Heart right ventricle (tissue), 16 donors: ENCODE results near the gene SAMD8. TPM values are rescaled to one million over a fixed set of nuclear protein-coding genes. Genes with fewer than 3 reads are reported as not detected.

Source experiments
- ATAC-seq, 8 donors: fragments of 200-7000 bp; cut with Tn5 transposase; one replicate each; pipeline ENCODE4 v1.9.1; 2020; ENCODE audit warnings: mild to moderate bottlenecking in 8 of 8, moderate library complexity in 8 of 8, moderate number of reproducible peaks in 1 of 8
- DNase-seq, 2 donors: peaks; one replicate each; pipeline ENCODE4 v3.0.0-alpha.2; 2020
- H3K27ac ChIP-seq, 10 donors: fragments of 200-600 bp; sonication (generic) in 2 of 10; one replicate each; pipeline versions ENCODE4 v1.5.0 to v1.8.0; 2020 to 2022; ENCODE audit warnings: mild to moderate bottlenecking in 3 of 10
- H3K27me3 ChIP-seq, 7 donors: fragments of 200-600 bp; one replicate each; pipeline ENCODE4 v1.8.0; 2021 to 2022; ENCODE audit warnings: mild to moderate bottlenecking in 2 of 7
- H3K36me3 ChIP-seq, 9 donors: fragments of 200-600 bp; sonication (generic) in 1 of 9; one replicate each; pipeline versions ENCODE4 v1.5.0 to v1.8.0; 2020 to 2022; ENCODE audit warnings: mild to moderate bottlenecking in 2 of 9
- H3K4me1 ChIP-seq, 9 donors: fragments of 200-600 bp; sonication (generic) in 1 of 9; one replicate each; pipeline versions ENCODE4 v1.5.0 to v1.8.0; 2020 to 2022; ENCODE audit warnings: mild to moderate bottlenecking in 4 of 9
- H3K4me3 ChIP-seq, 10 donors: fragments of 200-600 bp; sonication (generic) in 2 of 10; one replicate each; pipeline versions ENCODE4 v1.5.0 to v1.8.0; 2020 to 2022; ENCODE audit warnings: mild to moderate bottlenecking in 7 of 10, moderate library complexity in 2 of 10
- H3K9me3 ChIP-seq, 11 donors: fragments of 200-600 bp in 10 of 11; sonication (generic) in 2 of 11; one replicate each; pipeline versions ENCODE4 v1.5.0 to v1.8.0; 2013 to 2022; ENCODE audit warnings: mild to moderate bottlenecking in 2 of 11, control low read depth in 1 of 11, moderate library complexity in 1 of 11
- CTCF ChIP-seq, 9 donors: fragments of 200-600 bp; sonication (generic) in 2 of 9; IDR thresholded peaks; one replicate each; pipeline versions ENCODE4 v1.5.0 to v1.8.0; 2021 to 2022; ENCODE audit warnings: antibody characterized with exemption in 9 of 9, mild to moderate bottlenecking in 5 of 9, moderate library complexity in 1 of 9
- WGBS, 2 donors: extraction: QIAGEN DNeasy Blood & Tissue Kit; methylation state at CpG; one replicate each; pipeline ENCODE4 v1.1.7; 2013; ENCODE audit warnings: inconsistent platforms in 1 of 2; 5-methylcytosine and 5-hydroxymethylcytosine counted together
- intact Hi-C, 10 donors: fragments of 100-400 bp; cut with DNase I; formaldehyde crosslinking; loops; one replicate each; pipeline versions ENCODE4 v1.11.1 to v1.14.2; 2022
- polyA plus RNA-seq, 2 donors: library from polyadenylated mRNA; stranded (reverse); fragments of 200-250 nt; gene quantifications; one replicate each; pipeline ENCODE4 v1.2.3, GENCODE V29; 2013
- total RNA-seq, 10 donors: library from RNA; stranded (reverse); fragmentation: NEBNext Ultra II Directional in 3 of 10; extraction: Animal tissue kit (Norgen Biotek cat#: 25700) in 3 of 10; gene quantifications; one replicate each; pipeline versions ENCODE4 v1.2.1 to v1.2.4, GENCODE V29; 2021 to 2023
- donor health status: Arrhythmogenic right ventricular cardiomyopathy.
- donor health status: ischemic (EF 13 %, LVEDD 7.1; RV severe dilation, severe dysfunction).
- donor health status: healthy with polysubstance abuse.
- donor health status: DM: no; HTN: yes; CAD: no.
- donor health status: DM: no; HTN: no; CAD: no.
- donor health status: ischemic (EF 25% LVEDD 6.9; RV normal size, moderate dysfunction).
- donor health status: ischemic (EF 25% LVEDD 5.7; RV mildly dilated, moderate dysfunction).
- donor health status: healthy.
- donor health status: DM: yes; HTN: yes; CAD: no.
- donor health status: Ischemic cardiomyopathy.
- donor health status: ischemic (EF 35%, LVEDD 5.7; RV mildly dilated, moderate dysfunction).
- donor health status: nonischemic (EF 11% LVEDD 7.7; RV severe dilation, severe dysfunction).
- donor health status: DM: yes; HTN: yes; CAD: no.
- donor health status: PGD.
- donor health status: ischemic (EF 29% LVEDD 5.4; RV normal size, mild dysfunction).
- donor health status: nonischemic (EF 23%, LVEDD 6.1; RV moderate dilation, normal function).

Gene SAMD8
- total and polyA plus RNA-seq, 12 donors, result 5.3 to 31.2 (median 25.4) TPM

- 73 to 77% methylated on average over 13 of the region's 13 CpGs for WGBS, 2 donors
- peaks cover 6 to 42% (median 30%) of the 10 kb centered on the region in 9 donors for H3K4me1 ChIP-seq
- ATAC-seq (no peak), DNase-seq (no peak)
- H3K27me3 ChIP-seq, result no peaks in the 10 kb centered on the region
- H3K9me3 ChIP-seq, result no peaks in the 10 kb centered on the region
- peaks cover 0 to 8% (median under 1%) of the 10 kb centered on the region in 9 donors for H3K36me3 ChIP-seq
- no peak overlapping the region for H3K27ac ChIP-seq
- TF ChIP-seq CTCF (IDR thresholded peaks at IDR 0.05), result no peak
- intact Hi-C loops, result no loop called here
- H3K4me3 ChIP-seq, result no peak overlapping the region
Measured at GRCh38 chr10:75207079-75207856, 95.8 kb downstream of the SAMD8 start.

DNA sequence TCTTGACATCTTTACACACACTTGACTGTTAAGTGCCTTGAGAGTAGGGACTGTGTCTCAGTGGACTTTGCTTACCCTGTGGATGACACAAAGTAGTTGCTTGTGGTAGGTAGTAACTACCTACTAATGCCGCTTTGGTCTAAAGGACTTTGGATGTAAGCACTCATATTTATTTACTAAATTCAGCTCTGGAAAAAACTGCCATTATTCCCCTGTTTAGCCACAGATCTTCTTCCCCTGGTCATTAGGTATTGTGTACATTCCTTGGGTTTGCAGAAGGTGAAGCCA lies 96.3 kb downstream of the SAMD8 start:
- H3K9me3 ChIP-seq, result no peaks in the 10 kb centered on the region
- ATAC-seq (no peak), DNase-seq (no peak)
- 98 to 100% methylated on average over 1 of the region's 1 CpG for WGBS, 2 donors
- intact Hi-C loops, result no loop called here
- no peak for TF ChIP-seq CTCF (IDR thresholded peaks at IDR 0.05)
- H3K27ac ChIP-seq, result no peak overlapping the region
- peaks cover 0 to 14% (median 6%) of the 10 kb centered on the region in 9 donors for H3K36me3 ChIP-seq
- peaks cover 9 to 42% (median 29%) of the 10 kb centered on the region in 9 donors for H3K4me1 ChIP-seq
- H3K4me3 ChIP-seq, result no peak overlapping the region
- no peaks in the 10 kb centered on the region for H3K27me3 ChIP-seq

GRCh38 chr10:75208181-75208580 lies 96.7 kb downstream of the SAMD8 start:
- ATAC-seq, result no peak
- no peak overlapping the region for H3K4me3 ChIP-seq
- no peaks in the 10 kb centered on the region for H3K9me3 ChIP-seq
- TF ChIP-seq CTCF (IDR thresholded peaks at IDR 0.05), result no peak
- DNase-seq, result no peak
- no peaks in the 10 kb centered on the region for H3K27me3 ChIP-seq
- WGBS, 2 donors, result 81 to 84% methylated on average over 4 of the region's 4 CpGs
- peaks cover 0 to 18% (median 9%) of the 10 kb centered on the region in 9 donors for H3K36me3 ChIP-seq
- H3K27ac ChIP-seq, result peak overlapping the region in 1 of 10 donors; percentile 94
- H3K4me1 ChIP-seq, result peaks cover 6 to 42% (median 29%) of the 10 kb centered on the region in 9 donors
- intact Hi-C loops, result no loop called here

- DNase-seq (no peak), ATAC-seq (no peak)
- no peaks in the 10 kb centered on the region for H3K9me3 ChIP-seq
- peak overlapping the region in 9 of 10 donors; percentile 72 to 95 (median 90) for H3K4me3 ChIP-seq
- TF ChIP-seq CTCF (IDR thresholded peaks at IDR 0.05), result no peak
- H3K36me3 ChIP-seq, result peaks cover 0 to 29% (median 20%) of the 10 kb centered on the region in 9 donors
- H3K27ac ChIP-seq, result peak overlapping the region; percentile 94 to 100 (median 99)
- intact Hi-C loops, result no loop called here
- WGBS, 2 donors, result 83 to 85% methylated on average over 16 of the region's 16 CpGs
- H3K27me3 ChIP-seq, result no peaks in the 10 kb centered on the region
- H3K4me1 ChIP-seq, result peaks cover 5 to 47% (median 35%) of the 10 kb centered on the region in 9 donors
Measured at GRCh38 chr10:75209086-75209920, 97.8 kb downstream of the SAMD8 start.
